Activated T-cell treated with anti-CD3 and anti-CD28 coated beads, Interleukin-2, amount 50 U/mL, for 24 hours (primary cell): ENCODE measurements around the gene TFDP1.
A peak's percentile ranks its signal among the peaks of the same experiment; 100 is the strongest.
"Not testable (repeated sequence)": the region's sequence is repeated elsewhere in the genome, so short reads cannot be mapped to it uniquely, and the experiment has no call there.

Source experiments
- DNase-seq: peaks from one replicate; pipeline ENCODE4 v3.0.0-alpha.2; 2020
- H3K27ac Mint-ChIP-seq: 2 replicates; pipeline ENCODE4 v1.8.0; 2020; ENCODE audit warnings: mild to moderate bottlenecking, mixed read lengths
- H3K27me3 Mint-ChIP-seq: 2 replicates; pipeline ENCODE4 v1.8.0; 2020; ENCODE audit warnings: mixed read lengths
- H3K36me3 Mint-ChIP-seq: 2 replicates; pipeline ENCODE4 v1.8.0; 2020; ENCODE audit warnings: low read depth, mixed read lengths
- H3K4me1 Mint-ChIP-seq: 2 replicates; pipeline ENCODE4 v1.8.0; 2020; ENCODE audit warnings: low read depth, mixed read lengths
- H3K4me3 Mint-ChIP-seq: 2 replicates; pipeline ENCODE4 v1.8.0; 2020; ENCODE audit warnings: mild to moderate bottlenecking, moderate library complexity, mixed read lengths
- H3K9me3 Mint-ChIP-seq: 2 replicates; pipeline ENCODE4 v1.8.0; 2020; ENCODE audit warnings: mixed read lengths

Gene TFDP1

DNA sequence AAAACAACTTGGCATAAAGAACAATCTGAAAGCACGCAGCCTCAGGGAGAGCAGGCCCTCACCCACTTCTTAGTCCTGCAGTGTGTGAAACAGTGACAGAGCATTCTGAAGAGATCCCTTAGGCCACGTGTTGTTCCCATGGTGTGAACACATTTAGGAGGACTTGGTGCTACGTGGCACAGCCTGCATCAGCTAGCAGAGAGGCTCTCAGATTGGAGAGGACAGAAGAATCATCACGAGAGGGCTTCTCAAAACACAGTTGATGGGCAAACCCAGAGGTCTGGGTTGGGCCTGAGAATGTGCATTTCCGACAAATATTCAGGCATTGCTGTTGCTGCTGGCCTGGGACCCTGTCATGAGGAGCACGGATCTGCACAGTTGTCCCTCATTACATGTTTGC, 26.1 kb upstream of the TFDP1 start:
- H3K9me3 Mint-ChIP-seq = no peaks in the 10 kb centered on the region
- H3K36me3 Mint-ChIP-seq = no peaks in the 10 kb centered on the region
- no peak for DNase-seq
- H3K27ac Mint-ChIP-seq = no peak overlapping the region
- no peaks in the 10 kb centered on the region for H3K27me3 Mint-ChIP-seq
- H3K4me3 Mint-ChIP-seq = no peak overlapping the region
- H3K4me1 Mint-ChIP-seq = peaks cover 6% of the 10 kb centered on the region

DNA sequence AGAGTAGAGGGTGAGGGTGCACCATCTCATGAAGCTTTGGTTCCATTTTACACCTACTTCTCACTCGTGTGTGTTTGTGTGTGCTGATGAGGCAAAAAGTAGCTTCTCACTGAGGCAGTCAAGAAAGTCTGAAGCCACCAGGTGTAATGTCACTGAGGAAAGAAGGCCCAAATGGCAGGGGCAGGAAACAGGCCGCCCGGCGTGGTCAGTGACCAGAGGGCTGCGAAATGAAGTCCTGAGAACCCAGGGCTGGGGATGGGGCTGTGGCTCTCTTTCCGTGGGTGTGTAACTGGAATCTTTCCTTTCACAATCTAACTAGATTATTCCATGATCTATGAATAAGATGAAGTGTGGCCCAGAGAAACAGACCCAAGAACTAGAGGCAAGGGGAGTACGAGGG, 25.5 kb upstream of the TFDP1 start:
- Mint-ChIP-seq H3K9me3 (no peaks in the 10 kb centered on the region), H3K4me1 (peaks cover 6% of the 10 kb centered on the region), H3K36me3 (no peaks in the 10 kb centered on the region), H3K27me3 (no peaks in the 10 kb centered on the region), H3K4me3 (no peak overlapping the region), H3K27ac (peak overlapping the region; percentile 31)
- no peak for DNase-seq

DNA sequence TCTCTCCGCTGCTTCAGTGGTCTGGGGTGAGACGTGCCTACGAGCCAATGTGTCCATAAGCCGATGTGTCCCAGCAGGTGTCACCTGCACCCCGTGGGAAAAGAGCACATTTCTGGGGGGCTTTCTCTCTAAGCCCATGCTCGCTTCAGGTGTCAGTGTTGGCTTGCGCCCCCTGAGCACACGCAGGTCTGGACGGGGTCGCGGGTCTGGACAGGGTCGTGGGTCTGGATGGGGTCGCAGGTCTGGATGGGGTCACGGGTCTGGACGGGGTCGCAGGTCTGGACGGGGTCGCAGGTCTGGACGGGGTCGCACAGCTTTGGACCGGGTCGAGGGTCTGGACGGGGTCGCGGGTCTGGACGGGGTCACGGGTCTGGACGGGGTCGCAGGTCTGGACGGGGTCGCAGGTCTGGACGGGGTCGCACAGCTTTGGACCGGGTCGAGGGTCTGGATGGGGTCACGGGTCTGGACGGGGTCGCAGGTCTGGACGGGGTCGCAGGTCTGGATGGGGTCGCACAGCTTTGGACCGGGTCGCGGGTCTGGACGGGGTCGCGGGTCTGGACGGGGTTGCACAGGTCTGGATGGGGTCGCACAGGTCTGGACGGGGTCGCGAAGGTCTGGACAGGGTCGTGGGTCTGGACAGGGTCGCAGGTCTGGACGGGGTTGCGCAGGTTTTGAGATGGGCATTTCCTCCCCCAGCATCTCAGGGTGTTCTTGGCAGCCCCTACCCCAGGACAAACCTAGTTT, 24.5 kb upstream of the TFDP1 start:
- Mint-ChIP-seq H3K27me3 (no peaks in the 10 kb centered on the region), H3K27ac (no peak overlapping the region), H3K9me3 (no peaks in the 10 kb centered on the region), H3K36me3 (no peaks in the 10 kb centered on the region), H3K4me3 (no peak overlapping the region), H3K4me1 (peaks cover 6% of the 10 kb centered on the region)
- DNase-seq = no peak

DNA sequence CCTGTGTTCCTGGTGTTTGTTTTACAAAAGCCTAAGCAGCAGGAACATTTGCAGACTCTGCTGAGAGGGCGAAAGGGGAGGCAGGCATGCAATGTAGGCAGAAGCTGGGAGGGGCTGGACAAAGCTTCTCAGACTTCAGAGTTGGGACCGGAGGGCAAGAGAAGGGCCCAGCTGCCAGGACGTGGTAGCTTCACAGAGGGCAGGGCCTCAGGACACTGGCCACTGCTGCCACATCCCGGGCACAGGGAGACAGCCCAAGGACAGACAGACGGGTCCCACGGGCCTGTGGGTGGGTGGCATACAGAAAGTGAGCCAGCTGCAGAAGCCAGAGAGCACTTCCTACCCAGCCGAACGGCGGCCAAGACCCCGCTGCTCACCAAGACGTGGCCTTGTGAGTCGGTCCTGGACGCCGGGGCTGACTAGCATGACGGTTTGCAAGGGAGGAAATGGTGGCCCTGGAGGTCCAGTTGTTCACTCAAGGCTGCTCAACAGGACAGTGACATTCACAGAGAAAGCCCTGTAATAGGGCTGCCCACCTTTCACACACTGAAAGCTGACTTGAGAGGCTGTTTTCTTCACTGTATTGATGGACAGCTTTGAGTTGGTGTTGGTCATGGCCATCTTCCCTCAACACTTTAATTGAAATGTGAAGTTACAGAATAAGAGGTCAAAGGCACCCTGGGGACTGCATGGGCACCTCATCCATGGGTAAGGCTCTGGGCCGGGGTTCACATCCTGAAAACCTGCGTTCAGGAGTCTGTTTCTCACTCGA, 23.7 kb upstream of the TFDP1 start:
- Mint-ChIP-seq H3K4me3 (no peak overlapping the region), H3K4me1 (peaks cover 6% of the 10 kb centered on the region), H3K27ac (no peak overlapping the region), H3K9me3 (no peaks in the 10 kb centered on the region), H3K27me3 (no peaks in the 10 kb centered on the region), H3K36me3 (no peaks in the 10 kb centered on the region)
- DNase-seq = no peak

DNA sequence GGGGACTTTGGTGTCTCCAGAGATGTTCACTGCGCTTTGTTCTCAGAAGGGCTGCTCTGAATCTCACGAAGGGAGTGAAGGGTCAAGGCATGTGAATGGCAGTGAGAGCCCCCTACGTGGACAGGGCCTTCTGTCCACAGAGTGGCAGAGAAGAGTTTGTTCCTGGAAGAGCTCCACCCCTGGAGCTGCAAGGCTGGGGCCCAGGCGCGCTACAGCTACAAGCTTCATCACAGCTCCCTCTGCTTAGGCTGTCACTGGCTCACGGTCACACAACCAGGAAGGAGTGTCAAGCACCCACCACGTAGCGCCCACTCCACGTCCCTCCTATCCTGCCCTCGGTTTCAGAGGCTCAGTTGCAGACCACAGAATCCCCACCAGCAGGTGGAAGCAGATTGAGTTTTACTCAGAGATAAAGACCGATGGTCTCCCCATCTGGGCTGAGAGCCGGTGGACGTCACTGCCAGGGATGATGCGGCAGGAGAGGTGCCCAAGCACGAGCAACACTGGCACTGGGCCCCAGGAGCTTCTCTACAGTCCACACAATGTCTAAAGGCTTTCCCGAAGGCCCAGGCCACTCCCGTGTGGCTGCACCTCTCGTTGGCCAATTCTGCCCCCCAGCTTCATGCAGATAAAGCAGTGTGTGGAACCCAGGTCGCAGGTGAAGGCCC, 23.0 kb upstream of the TFDP1 start:
- Mint-ChIP-seq H3K27me3 (peaks cover 1% of the 10 kb centered on the region), H3K9me3 (no peaks in the 10 kb centered on the region), H3K36me3 (no peaks in the 10 kb centered on the region), H3K4me3 (no peak overlapping the region), H3K4me1 (peaks cover 6% of the 10 kb centered on the region), H3K27ac (no peak overlapping the region)
- DNase-seq = no peak

DNA sequence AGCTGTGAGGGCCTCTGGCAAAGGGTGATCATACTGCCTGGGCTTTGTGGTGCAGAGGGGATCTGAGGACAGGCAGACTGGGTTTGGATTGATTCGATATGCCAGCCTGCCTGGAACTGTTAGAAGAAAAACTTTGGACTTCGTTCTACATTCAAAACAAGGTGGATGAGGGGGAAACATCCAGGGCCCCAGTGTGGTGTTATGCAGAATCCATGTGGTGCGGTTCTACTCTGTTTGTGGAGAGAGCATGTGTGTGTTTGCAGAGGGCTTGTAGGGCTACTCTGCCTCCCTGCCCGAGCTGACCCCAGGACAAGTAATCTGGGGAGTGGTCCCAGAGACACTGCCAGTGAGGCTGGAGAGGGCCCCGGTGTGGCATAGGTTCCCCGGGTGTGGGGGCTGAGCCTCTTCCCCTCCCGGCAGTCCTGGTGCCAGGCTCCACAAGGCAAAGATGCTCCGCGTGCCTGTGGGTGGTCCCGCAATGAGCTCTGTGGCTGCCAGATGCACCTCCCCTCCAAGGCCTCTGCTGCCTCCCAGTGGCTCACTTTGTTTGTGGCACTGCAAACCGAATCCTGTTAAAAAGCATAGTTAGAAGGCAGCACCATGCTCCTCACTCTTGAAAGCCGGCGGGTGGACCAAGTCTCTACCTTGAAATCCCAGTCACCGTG, 22.3 kb upstream of the TFDP1 start:
- Mint-ChIP-seq H3K27me3 (peaks cover 6% of the 10 kb centered on the region), H3K4me3 (no peak overlapping the region), H3K4me1 (peaks cover 6% of the 10 kb centered on the region), H3K36me3 (no peaks in the 10 kb centered on the region), H3K9me3 (no peaks in the 10 kb centered on the region), H3K27ac (no peak overlapping the region)
- peak; percentile 61 for DNase-seq

DNA sequence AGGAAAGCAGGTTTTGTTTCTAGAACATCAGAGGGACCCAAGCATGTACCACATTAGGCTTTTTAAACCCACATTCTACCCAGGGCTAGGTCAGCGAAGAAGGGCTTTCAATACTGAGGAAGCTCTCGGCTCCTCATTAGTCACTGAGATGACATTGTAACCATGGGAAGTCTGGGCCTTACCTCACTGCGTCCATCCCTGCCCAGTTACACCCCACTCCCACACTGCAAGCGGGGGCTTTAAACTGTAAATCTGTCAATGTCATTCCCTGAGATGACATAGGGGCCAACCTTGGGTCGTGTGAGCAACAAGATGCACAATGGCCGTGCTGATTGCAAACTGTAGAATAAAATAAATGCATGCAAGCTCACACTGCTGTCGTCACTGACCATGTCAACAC, 21.7 kb upstream of the TFDP1 start:
- Mint-ChIP-seq H3K27ac (no peak overlapping the region), H3K4me3 (no peak overlapping the region), H3K27me3 (peaks cover 8% of the 10 kb centered on the region), H3K9me3 (no peaks in the 10 kb centered on the region), H3K36me3 (no peaks in the 10 kb centered on the region), H3K4me1 (peaks cover 6% of the 10 kb centered on the region)
- no peak for DNase-seq

DNA sequence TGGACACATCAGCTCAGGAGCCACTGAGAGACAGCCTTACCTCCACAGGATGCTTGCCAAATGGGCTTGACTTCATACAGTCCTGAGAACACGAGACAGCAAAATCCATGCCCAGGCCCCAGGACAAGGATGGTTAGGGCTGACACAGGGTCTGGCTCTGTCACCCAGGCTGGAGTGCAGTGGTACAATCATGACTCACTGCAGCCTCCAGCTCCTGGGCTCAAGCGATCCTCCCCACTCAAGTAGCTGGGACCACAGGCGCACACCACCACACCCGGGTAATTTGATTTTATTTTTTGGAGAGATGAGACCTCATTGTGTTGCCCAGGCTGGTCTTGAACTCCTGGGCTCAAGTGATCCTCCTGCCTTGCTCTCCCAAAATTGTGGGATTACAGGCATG, 21.0 kb upstream of the TFDP1 start:
- H3K4me1 Mint-ChIP-seq, H3K36me3 Mint-ChIP-seq, H3K9me3 Mint-ChIP-seq, H3K4me3 Mint-ChIP-seq, DNase-seq, H3K27ac Mint-ChIP-seq: not testable (repeated sequence)
- H3K27me3 Mint-ChIP-seq = peaks cover 13% of the 10 kb centered on the region

DNA sequence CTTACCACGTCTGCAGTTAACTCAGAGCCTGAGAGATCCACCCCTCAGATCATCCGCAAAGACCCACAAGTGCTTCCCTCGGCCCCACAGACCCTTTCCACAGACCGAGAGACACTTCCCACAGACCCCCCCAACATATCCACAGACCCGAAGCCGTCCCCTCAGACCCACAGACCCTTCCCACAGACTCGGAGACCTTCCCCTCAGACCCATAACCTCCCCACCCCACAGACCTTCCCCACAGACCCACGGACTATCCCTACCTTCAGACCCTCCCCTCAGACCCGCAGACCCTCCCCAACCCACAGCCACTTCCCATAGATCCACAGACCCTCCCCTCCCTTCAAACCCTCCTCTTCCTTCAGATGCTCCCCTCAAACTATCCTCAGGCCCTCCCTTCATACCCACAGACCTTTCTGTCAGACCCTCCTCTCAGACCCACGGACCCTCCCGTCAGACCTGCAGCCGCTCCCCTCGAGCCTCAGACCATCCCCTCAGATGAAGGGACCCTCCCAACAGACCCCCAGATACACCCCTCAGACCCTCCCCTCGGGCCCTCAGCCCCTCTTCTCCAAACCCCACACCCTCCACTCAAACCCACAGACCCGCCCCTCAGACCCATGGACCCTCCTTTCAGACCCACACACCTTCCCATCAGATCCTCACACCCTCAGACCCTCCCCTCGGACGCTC, 20.1 kb upstream of the TFDP1 start:
- H3K9me3 Mint-ChIP-seq = no peaks in the 10 kb centered on the region
- DNase-seq = no peak
- peaks cover 20% of the 10 kb centered on the region for H3K27me3 Mint-ChIP-seq
- no peak overlapping the region for H3K4me3 Mint-ChIP-seq
- no peaks in the 10 kb centered on the region for H3K36me3 Mint-ChIP-seq
- H3K4me1 Mint-ChIP-seq = peaks cover 6% of the 10 kb centered on the region
- H3K27ac Mint-ChIP-seq = no peak overlapping the region

DNA sequence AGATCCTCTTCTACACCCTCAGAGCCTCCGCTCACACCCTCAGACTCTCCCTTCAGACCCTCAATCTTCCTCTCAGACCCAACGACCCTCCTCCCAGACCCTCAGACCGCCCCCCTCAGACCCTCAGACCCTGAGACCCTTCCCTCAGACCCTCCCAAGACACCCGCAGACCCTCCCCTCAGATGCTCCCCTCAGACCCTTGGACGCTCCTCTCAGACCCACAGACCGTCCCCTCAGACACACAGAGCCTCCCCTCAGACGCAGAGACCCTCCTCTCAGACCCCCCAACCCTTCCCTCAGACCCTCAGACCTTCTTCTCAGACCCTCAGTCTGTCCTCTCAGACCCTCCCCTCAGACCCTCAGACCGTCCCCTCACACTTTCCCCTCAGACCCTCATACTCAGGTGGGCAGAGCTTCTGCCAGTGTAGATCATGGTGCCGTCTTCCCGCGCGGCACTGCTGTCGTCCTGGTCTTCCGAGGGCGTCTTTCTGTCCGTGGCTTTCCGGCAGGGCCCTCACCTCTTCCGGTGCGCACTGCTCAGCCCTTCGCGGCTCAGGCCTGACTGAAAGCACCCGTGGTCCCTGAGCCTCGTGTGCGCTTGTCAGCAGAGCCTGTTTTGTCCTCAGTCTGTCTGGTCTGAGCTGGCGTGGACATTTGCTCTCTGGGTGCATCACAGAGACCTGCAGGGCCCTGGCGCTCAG, 18.9 kb upstream of the TFDP1 start:
- H3K27ac Mint-ChIP-seq = no peak overlapping the region
- H3K36me3 Mint-ChIP-seq = no peaks in the 10 kb centered on the region
- DNase-seq = no peak
- H3K4me1 Mint-ChIP-seq = peaks cover 6% of the 10 kb centered on the region
- H3K9me3 Mint-ChIP-seq = no peaks in the 10 kb centered on the region
- no peak overlapping the region for H3K4me3 Mint-ChIP-seq
- H3K27me3 Mint-ChIP-seq = peaks cover 20% of the 10 kb centered on the region

DNA sequence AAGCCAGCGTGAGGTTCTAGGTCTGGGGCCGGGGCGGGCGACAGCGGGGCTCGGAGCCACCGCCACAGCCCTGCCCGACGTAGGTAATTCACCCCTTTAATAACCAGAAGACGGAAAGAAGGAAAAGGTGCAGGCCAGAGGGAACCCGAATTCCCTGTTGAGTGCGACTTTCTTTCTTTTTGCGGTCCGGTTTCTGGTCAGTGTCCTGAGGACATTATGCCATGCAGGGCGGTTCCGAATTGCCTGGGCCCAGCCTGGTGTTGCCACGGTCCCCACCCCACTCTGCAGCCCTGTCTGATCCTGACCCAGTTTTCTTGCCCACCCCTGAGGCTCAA, 18.4 kb upstream of the TFDP1 start:
- Mint-ChIP-seq H3K9me3 (no peaks in the 10 kb centered on the region), H3K4me3 (no peak overlapping the region), H3K27me3 (peaks cover 20% of the 10 kb centered on the region), H3K27ac (no peak overlapping the region), H3K36me3 (no peaks in the 10 kb centered on the region), H3K4me1 (peaks cover 6% of the 10 kb centered on the region)
- no peak for DNase-seq

DNA sequence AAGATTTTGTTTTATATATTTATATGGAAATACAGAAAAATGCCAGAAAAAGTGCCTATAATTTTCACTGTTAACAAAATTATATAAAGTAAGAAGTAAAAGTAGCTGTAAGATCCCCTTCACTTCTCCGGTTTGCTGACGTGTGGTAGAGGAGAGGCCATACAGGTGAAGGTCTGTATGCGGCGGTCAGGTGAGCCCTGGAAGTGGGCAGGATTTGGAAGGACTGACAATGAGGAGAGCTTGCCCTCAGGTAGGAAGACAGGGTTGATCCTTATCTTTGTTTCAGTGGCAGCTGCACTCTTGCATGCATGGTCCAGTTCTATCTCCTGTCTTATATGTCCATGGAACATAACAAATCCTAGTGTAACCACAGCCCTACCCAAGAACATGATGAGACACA, 16.9 kb upstream of the TFDP1 start:
- no peak overlapping the region for H3K27ac Mint-ChIP-seq
- no peak overlapping the region for H3K4me3 Mint-ChIP-seq
- no peaks in the 10 kb centered on the region for H3K4me1 Mint-ChIP-seq
- DNase-seq = no peak
- H3K9me3 Mint-ChIP-seq = no peaks in the 10 kb centered on the region
- peaks cover 20% of the 10 kb centered on the region for H3K27me3 Mint-ChIP-seq
- H3K36me3 Mint-ChIP-seq = no peaks in the 10 kb centered on the region

DNA sequence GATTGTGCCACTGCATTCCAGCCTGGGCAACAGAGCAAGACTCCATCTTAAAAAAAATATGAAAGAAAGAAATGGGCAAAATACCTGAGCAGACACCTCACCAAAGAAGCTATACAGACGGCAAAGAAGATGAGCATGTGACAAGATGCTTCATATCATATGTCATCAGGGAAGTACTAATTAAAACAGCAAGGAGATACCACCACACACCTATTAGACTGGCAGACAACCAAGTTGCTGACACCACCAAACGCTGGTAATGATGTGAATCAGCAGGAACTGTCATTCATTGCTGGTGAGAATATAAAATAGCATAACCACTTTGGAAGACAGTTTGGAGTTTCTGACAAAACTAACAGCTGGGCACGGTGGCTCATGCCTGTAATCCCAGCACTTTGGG, 11.5 kb upstream of the TFDP1 start:
- no peaks in the 10 kb centered on the region for H3K36me3 Mint-ChIP-seq
- peaks cover 22% of the 10 kb centered on the region for H3K27me3 Mint-ChIP-seq
- no peak overlapping the region for H3K27ac Mint-ChIP-seq
- no peaks in the 10 kb centered on the region for H3K4me1 Mint-ChIP-seq
- DNase-seq = no peak
- peaks cover 21% of the 10 kb centered on the region for H3K9me3 Mint-ChIP-seq
- no peak overlapping the region for H3K4me3 Mint-ChIP-seq

DNA sequence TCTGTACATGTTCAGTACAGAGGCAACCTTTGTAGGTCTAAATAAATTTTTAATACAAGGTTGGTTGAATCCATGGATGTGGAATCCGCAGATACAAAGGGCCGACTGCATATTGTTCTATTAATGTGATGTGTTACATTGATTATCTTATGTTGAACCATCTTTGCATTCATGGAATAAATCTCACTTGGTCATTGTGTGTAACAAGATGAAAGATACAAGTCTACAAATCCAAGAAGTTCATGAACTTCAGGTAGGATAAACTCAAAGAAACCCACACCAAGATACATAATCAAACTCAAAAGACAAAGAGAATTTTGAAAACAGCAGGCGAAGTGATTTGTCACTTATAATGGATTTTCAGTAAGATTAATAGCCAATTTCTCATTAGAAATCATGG, 8.0 kb upstream of the TFDP1 start:
- Mint-ChIP-seq H3K27me3 (peaks cover 11% of the 10 kb centered on the region), H3K4me3 (no peak overlapping the region), H3K36me3 (no peaks in the 10 kb centered on the region), H3K9me3 (peaks cover 21% of the 10 kb centered on the region), H3K4me1 (no peaks in the 10 kb centered on the region), H3K27ac (no peak overlapping the region)
- no peak for DNase-seq
